HG02623 (cell line): ENCODE results near the gene GZF1.
"Not testable (repeated sequence)": the region's sequence is repeated elsewhere in the genome, so short reads cannot be mapped to it uniquely, and the experiment has no call there.

Source experiments
- ATAC-seq: cut with Tn5 transposase; IDR thresholded peaks from one replicate; pipeline ENCODE4 v1.9.1; 2021; ENCODE audit warnings: moderate library complexity; ENCODE audit not compliant: unreplicated experiment

Gene GZF1

GRCh38 chr20:23344336-23344735 lies 17.6 kb upstream of the GZF1 start:
- ATAC-seq: no peak

DNA sequence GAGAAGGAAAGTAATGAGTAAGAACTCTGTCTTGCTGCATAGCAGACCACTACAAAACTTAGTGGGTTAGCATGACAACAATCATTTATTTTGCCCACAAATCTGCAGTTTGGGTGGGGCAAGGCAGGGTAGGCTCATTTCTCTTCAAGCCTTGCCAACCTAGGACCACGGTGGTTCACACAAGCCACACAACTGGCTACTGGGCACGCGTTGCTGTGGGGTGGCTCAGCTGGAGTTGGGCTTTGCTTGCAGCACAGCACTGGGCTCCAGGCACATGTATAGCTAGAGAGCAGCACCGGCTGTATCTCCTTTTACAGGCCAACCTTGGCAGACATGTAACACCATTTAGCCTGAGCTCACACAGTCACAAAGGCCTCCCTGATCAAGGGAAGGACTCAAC lies 16.0 kb upstream of the GZF1 start:
- no peak for ATAC-seq

DNA sequence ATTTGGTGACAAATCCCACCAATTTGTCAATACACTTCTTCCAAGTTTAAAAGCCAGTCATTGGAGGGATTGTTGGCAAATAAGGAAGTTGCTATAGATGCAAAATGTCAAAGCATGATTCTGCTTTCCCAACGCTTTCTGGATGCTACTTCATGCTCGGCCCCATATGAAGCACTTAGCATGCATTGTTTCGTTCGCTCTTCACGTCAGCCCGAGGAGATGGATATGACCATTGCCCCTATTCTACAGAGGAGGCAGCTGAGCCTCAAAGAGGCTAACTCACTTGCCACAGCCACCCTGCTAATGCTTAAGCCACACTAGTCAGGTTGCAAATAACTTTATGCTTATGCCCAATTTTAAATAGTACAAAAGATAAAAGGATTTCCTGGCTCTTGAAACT lies 14.2 kb upstream of the GZF1 start:
- no peak for ATAC-seq

DNA sequence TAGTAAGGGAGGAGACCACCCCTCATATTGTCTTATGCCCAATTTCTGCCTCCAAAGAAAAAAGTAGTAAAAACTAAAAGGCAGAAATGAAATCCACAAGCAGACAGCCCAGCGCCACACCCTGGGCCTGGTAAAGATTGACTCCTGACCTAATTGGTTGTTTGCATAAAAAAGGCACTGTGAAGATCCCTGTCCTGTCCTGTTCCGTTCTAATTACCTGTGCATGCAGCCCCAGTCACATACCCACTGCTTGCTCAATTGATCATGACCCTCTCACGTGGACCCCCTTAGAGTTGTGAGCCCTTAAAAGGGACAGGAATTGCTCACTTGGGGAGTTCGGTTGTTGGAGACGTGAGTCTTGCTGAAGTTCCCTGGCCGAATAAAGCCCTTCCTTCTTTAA lies 13.5 kb upstream of the GZF1 start:
- not testable (repeated sequence) for ATAC-seq

DNA sequence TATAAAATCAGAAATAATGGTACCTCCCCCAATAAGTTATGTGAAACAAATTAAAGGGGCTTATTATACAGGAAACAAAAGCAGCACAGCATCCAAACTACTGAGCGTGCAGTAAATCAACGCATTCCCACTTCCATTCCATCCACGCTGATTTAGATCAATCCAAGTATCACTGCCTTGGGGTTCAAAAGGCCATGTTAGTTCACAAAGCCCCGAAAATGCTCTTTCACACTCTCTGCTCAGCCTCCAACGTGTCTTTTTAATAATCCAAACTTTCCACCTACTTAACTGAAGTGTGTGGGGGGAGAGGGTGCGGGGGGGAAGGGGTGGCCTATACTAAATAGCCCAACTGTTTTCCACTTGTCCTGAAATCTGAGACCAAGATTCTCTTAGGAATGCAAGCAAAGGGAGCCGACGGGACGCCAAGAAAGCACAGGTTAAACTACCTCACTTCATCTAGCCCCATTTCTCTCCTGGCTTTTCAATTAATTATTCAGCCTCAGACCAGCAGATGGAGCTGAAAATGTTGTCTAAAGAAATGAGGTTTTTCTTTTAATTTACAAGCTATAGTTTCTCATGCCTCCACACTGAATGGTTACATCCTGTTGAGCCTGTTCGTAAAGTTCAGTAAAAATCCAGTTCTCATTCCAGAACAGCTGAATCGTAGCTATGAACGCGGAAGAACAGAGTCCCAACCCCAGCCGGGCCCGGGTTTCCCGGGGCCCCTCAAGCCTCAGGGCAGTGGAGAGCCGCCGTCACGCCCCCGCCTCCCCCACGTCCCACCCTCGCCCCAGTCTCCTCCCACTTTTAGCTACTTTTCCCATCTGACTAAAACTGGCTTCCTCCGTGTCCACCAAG lies 12.4 kb upstream of the GZF1 start:
- ATAC-seq: peak; percentile 41

DNA sequence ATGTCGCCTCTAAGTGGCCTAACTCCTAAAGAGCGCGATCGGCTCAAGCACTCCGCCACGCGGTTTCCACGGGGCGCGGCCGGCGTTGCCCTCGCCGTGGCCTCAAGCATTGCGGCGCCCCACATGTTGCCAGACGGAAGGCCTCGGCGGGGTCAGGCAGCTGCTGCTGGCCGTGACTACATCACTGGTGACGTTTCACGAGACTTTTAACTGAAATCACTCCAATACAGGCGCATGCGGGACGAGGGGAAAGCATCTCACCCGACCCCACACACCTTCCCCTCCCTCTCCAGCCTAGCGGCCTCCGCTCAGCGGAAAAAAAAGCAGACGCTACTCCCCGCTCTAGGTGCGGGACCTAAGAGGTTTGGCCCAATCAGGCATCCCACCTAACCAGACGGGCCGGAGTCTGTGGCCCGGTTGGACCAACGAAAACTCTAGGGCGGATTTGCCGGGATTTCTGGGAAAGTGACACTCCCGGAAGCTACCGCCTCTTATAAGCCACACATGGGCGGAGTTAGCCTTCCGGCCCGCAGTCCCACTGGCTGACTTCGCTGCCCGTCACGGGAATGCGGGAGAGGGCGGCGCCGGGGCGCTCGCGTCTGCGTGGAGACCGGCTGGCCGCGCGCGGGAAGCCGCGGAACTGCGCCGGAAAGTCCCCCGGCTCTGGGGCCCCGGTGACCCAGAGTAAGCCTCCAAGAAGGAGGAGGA lies 11.6 kb upstream of the GZF1 start, which contains the start of gene NXT1:
NXT1 (plus strand) TSS at position 596 of the 708 bp plus-strand sequence. CDS start 3,251 bp downstream, outside the sequence.
- ATAC-seq: peak; percentile 80

GRCh38 chr20:23350904-23351838 lies 10.8 kb upstream of the GZF1 start:
- peak; percentile 20 for ATAC-seq

DNA sequence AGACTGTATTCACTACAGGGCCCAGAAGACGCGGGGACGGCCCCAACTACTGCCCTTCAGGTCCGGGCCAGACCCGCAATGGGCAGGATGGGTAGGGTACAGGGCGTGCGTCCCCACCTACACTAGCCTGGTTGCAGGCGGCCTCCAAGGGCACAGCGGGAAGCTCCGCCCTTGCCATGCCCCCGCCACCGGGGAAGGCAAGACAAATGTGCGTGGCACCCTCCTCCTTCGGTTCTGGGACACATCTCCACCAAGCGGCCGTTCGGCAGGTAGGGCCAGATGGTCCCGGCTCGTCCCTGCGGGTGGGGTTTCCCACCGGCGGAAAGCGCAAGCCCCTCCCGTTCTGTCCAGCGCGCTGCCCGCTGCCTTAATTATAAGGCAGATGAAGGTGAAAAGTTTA lies 5.8 kb upstream of the GZF1 start:
- no peak for ATAC-seq

DNA sequence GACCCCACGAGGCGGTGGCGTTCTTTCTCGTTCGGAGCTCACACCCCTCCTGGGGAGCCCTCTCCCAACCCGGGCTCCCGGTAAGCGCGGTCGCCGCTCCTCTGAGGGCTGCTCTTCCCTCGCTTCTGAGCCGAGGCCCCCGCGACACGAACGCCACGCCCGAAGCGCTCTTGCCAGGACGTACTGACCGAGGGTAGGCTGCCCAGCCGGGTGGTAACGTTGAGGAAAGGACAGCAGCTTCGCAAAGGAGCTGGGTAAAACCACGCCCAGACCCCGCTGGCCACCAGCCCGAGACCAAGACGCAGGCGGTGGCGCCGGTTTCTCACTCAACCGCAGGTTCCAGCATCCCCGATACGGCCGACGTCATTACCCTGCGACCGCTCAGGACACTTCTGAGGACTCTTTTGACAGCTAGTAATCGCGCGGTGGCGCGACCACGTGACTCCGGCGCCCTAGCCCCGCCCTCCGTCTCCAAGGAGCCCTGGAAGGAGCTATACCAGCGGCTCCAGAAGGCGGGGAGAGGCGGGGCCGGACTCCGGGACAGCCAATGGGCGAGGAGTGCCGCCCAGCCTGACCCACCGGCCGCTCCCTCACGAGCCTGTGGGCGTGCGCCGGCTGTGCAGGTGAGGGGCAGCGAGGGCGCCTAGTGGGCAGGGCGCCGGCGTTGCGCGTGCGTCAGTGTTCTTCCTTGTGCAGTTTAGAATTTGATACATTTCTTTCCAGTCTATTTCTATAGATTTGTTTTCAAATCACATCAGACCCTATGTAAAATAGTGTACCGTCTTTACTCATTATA lies 4.0 kb upstream of the GZF1 start:
- peak; percentile 70 for ATAC-seq

DNA sequence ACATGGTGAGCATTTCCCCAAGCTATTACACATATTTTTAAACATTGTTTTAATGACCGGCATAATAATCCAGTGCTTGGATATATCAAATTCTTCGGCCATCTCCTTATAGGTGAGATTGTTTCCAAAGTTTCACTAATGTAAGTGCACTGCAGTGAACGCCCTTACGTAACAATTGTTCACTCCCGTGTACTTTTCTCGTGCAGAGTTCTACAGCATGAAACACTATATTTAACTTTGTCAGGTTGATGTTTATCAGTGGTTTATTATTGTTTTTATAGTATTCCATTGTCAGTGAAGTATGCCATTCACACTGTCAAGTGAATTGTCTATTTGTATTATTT lies 3.4 kb upstream of the GZF1 start:
- no peak for ATAC-seq

GRCh38 chr20:23358923-23359593 lies 2.9 kb upstream of the GZF1 start:
- no peak for ATAC-seq

GRCh38 chr20:23360531-23360930 lies 1.5 kb upstream of the GZF1 start:
- ATAC-seq: no peak

- no peak for ATAC-seq
Measured at GRCh38 chr20:23361119-23361475, 885 bp upstream of the GZF1 start.

DNA sequence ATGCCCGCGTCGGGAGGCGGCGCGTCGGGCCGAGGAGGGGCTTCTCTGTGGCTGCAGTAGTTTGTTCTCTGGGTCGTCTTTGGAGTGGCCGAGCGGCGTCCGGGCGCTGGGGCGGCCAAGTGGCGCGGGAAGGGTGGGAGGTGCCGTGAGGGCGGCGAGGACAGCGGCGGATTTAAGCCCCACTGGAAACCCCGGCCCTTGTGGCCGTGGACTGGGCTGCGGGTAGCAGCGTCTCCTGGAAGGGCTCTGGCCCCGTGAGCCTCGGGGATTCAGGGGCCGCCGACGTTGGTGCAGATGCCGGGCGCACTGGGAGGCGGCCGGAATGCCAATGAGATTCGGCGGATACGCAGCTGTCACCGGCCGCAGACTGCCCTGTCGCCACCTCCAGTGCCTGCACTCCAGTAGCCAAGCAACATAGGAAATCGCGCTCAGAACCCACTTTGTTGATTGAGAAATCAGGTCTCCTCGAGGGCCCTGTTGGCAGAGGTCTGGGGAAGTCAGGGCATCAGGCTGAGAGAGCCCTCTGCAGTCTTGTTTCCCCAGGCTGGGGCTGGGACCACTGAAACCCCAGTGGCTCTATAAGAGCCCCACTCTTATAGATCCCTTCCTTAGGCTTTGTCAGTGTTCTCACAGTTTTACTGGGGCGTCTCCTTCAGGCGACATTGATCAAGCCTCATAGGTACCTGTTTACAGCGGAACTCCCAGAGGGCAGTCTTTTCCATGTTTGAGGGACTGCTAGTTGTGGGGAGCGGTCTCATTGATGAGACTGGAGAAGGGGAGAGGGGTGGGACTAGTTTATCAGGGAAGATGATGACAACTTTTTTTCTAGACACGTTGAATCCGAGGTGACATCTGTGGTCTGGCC lies 642 bp downstream of the GZF1 start:
- ATAC-seq: no peak

DNA sequence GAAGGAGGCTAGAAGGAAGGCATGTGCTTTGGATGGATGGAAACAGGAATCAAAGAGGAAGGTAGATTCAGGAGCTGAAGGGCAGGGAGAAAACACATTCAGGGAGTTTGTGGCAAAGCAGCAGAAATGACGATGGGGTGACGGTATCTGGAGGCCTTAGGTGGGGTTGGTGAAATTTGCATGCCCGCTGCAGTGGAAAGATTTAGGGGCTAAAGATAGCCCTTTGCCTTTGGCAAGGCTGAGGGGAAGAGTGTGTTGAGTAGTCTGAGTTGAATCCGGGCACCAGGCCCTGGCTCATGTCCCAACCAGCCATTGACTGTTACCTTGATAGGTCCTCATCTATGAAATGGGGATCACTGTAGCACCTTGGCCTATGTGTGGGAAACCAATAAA lies 1.3 kb downstream of the GZF1 start:
- no peak for ATAC-seq

DNA sequence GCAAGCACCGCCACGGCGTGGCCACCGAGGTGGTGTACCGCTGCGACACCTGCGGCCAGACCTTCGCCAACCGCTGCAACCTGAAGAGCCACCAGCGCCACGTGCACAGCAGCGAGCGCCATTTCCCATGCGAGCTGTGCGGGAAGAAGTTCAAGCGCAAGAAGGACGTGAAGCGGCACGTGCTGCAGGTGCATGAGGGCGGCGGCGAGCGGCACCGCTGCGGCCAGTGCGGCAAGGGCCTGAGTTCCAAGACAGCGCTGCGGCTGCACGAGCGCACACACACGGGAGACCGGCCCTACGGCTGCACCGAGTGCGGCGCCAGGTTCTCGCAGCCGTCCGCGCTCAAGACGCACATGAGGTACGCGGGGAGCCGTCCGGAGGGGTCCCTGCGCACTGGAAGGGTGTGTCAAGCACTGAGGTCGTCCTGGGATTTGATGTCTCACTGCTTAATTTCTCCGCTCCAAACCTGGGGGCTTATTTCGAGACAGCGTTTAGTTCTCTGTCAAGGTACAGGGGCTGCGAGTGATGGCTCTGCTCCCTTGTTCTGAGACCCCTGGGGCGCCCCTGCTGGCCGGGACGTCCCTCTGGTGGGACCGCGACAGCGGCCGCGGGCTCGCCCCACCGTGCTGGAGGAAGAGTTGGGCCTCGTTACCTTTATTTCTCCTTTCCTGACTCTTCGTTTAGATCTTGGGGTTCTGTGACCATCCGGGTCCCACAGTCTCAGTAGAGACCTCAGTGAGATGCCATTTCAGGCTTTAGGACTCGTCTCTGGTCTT lies 3.6 kb downstream of the GZF1 start:
- no peak for ATAC-seq

DNA sequence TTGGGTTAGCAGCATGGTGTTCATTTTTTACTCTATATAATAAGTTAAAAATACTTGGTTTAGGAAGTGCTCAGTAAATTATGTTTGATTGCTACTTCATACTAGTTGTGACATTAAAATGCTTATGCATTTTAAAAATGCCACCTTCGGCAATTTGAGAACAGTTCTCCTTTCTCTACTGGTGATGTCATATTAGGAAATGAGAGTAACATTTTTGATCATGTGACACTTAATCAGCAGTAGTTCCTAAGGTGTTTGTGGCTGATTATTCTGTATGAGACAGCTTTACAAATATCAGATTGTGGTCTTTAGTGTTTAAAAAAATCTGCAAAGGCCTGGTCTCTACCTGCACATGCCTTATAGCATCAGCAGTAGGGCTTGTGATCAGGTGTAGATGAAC lies 4.4 kb downstream of the GZF1 start:
- no peak for ATAC-seq

- ATAC-seq: no peak
Measured at GRCh38 chr20:23367770-23368169, 5.8 kb downstream of the GZF1 start.
